Cardiac fibroblast (primary cell): Measurements from ENCODE around the gene ZNF319.

Experiments
- DNase-seq, 2 donors: peaks; one replicate each; pipeline versions ENCODE4 v3.0.0 to v3.0.0-alpha.2; 2010; ENCODE audit warnings: low read depth in 2 of 2
- H3K4me3 ChIP-seq, 2 donors: replicated peaks in 1 of 2; 1 replicate in 1 of 2; 2 replicates in 1 of 2; pipeline ENCODE4 v1.5.1; 2011; ENCODE audit warnings: low read depth in 2 of 2, low read length in 2 of 2, mild to moderate bottlenecking in 2 of 2, moderate library complexity in 1 of 2
- TF ChIP-seq, protein P1 (sequence below): IDR thresholded peaks from one replicate; pipeline ENCODE4 v1.5.1; 2011; ENCODE audit warnings: low read depth, mild to moderate bottlenecking, low read length, inconsistent platforms

Gene ZNF319

DNA sequence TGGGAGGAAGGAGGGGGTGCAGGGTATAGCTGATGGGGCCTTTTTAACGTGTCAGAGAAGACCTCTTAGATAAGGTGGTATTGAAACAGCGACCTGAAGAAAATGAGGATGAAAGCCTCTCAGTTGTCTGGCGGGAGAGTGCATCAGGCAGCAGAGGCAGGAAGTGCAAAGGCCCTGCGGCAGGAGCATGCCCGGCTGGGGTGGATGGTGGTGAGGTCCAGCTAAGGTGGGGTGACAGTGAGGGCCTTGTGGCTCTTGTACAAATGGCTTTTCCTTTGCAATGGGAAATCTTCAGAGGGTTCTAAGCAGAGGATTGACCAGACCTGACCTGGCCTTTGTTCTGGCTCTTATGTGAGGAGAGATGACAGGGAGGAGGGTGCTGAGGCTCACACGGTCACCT lies 36.5 kb upstream of the ZNF319 start:
- H3K4me3 ChIP-seq = no peak overlapping the region
- DNase-seq = no peak
- TF ChIP-seq, protein P1, sequence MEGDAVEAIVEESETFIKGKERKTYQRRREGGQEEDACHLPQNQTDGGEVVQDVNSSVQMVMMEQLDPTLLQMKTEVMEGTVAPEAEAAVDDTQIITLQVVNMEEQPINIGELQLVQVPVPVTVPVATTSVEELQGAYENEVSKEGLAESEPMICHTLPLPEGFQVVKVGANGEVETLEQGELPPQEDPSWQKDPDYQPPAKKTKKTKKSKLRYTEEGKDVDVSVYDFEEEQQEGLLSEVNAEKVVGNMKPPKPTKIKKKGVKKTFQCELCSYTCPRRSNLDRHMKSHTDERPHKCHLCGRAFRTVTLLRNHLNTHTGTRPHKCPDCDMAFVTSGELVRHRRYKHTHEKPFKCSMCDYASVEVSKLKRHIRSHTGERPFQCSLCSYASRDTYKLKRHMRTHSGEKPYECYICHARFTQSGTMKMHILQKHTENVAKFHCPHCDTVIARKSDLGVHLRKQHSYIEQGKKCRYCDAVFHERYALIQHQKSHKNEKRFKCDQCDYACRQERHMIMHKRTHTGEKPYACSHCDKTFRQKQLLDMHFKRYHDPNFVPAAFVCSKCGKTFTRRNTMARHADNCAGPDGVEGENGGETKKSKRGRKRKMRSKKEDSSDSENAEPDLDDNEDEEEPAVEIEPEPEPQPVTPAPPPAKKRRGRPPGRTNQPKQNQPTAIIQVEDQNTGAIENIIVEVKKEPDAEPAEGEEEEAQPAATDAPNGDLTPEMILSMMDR = no peak

DNA sequence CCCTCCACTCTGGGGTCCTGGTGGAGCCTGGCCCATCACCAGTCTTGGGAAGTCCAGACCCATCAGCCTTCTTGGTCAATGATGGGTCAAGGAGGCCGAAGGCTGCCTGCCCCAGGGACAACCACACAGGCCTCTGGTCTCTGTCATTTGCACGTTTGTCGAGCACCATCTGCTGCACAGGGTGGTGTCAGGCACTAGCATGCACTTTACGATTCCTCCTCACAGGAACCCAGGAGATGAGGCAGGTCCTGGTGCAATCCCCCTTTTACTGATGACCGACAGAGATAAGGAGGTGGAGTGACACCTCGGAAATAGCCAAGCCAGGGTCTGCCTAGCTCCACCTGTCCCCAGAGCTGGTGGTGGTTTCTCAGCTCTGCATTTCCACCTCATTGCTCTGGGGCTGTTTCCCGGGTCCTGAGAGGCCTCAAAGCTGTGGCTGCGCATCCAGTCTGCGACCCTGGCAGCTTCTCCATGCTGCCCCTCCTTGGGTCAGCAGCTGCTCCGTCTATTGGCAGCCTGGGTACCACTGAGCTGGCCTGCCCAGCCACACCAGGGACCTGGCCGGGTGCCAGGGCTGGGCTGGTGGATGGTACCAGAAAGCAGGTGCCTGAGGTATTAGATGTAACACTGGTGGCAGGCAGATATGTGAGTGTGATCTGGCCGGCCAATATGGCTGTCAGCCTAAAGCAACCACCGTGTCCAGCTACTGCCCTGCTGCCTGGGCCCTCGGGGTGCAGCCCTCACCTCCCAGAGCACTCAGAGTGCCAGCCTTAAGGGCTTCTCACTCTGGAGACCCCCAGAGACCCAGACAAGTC lies 35.1 kb upstream of the ZNF319 start:
- TF ChIP-seq, protein P1 = no peak
- H3K4me3 ChIP-seq = no peak overlapping the region
- no peak for DNase-seq

DNA sequence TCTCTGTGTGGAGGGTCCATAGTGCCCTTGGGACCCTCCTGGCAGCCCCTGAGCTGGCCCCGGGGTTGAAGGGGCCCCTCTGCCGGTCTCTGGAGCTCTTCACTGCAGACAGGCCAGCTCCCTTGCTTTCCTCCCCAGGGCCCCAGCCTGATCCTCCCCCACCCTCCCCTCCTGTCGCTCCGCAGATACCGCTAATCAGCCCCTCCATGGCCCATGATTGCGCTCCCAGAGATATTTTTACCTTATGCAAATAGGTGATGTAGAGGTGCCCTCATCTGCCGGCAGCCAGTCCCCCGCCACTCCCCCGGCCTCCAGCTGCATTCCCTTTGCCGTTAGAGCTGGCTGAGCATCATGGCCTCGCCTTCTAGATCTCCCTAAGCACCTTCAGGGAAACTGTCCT lies 34.3 kb upstream of the ZNF319 start:
- DNase-seq = no peak
- no peak overlapping the region for H3K4me3 ChIP-seq
- TF ChIP-seq, protein P1 = no peak

DNA sequence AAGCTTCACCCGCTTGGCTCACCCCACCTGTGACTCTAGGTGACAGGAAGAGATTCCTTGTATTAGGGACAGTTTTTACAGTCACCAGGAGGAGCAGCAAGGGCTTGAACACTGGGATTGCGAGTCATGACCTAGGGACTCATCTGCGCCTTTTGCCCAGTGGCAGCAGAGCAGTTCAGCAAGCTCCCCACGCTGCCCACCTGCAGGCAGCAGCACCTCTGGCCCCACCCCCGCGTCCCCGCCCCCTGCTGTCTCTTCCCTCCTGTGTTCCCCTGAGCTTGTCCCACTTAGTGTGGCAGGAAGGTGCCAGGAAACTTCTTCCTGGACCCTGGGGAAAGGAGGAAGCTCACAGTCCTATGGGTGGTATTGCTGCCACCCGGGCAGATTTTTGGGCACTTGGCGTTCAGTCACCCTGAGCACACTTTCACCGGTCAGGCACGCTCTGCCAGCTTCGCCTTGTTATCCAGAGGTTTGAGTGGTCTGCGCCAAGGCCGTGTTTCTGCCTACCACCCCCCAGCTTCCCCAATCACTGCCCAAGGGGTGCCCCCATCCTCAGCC lies 33.7 kb upstream of the ZNF319 start:
- no peak for DNase-seq
- TF ChIP-seq, protein P1 = no peak
- H3K4me3 ChIP-seq = no peak overlapping the region

DNA sequence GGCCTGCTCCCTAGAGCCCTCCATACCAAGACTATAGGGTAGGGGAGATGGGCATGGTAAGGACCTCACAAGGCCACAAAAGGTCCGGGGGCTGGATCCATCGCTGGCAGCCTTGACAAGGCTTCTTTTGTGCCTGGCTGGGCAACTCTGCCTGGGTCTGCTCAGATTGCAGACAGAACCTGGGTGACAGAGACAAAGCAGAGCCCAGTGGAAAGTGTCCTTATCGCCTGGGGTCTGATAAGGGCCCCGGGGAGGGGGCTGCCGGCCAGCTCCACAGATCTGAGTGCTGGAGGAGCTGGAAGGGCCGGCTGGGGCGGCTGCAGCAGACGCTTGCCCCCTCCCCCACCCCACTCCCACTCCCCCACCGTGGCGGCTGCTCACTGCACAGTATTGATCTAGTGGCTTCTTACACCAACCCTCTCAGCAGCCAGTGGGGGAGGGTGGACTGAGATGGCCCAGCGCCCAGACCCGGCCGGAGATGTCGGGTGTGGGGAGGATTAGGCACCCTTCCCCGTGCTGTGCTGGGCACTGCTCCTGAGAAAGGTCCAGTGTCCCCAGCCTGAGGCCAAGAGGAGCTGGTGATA lies 32.3 kb upstream of the ZNF319 start:
- peak in 1 of 2 donors; percentile 48 for DNase-seq
- no peak overlapping the region for H3K4me3 ChIP-seq
- TF ChIP-seq, protein P1 = no peak

DNA sequence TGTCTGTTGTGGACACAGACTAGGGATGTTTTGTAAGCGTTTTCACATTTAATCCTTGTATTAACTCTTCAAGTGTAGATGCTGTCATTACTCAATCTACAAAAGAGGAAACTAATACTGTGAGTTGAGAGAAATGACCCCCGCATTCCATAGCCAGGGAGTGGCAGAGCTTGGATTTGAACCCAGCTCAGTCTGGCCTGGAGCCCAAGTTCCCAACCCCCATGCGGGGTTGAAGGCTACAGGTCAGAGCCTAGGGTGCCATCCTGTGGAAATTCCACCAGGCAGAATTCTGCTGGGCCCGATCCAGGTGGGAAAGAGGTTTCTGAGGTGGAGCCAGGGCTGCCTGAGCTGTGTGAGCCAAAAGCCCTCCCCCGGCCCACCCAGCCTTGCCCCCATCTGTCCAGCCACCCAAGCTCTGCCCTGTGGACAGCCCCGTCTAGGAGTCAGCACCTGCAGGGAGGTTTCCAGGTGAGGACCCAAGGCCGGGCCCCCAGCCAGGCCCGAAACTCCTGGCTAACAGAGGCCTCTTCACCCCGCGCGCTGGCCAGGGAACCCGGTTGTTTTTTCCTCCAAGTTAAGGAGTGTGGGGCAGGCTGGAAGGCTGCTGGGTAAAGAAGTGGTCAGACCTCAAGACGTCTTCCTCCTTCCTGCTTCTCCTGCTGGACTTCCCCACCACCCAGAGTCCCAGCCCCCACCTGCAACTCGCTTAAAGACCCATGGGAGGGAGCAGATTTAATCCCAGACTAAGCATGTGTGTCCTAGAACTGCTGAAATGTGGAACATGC lies 30.7 kb upstream of the ZNF319 start:
- DNase-seq = no peak
- H3K4me3 ChIP-seq = no peak overlapping the region
- TF ChIP-seq, protein P1 = no peak
